Thyroid gland (tissue), 4 donors: ENCODE data around the gene SPEG.

Source experiments
- POLR2A ChIP-seq, 2 donors: fragments of 450-650 bp; IDR thresholded peaks; one replicate each; pipeline ENCODE4 v1.6.1; 2017; ENCODE audit warnings: antibody characterized with exemption in 2 of 2, mild to moderate bottlenecking in 2 of 2, moderate library complexity in 1 of 2
- TF ChIP-seq, protein P1 (sequence below), 6 experiments: fragments of 200-600 bp in 3 of 6; fragments of 450-650 bp in 3 of 6; sonication (generic) in 3 of 6; IDR thresholded peaks; one replicate each; pipeline ENCODE4 v1.5.1; 2016 to 2019; ENCODE audit warnings: antibody characterized with exemption in 6 of 6, mild to moderate bottlenecking in 2 of 6, inconsistent platforms in 1 of 6, moderate library complexity in 1 of 6

DNA sequence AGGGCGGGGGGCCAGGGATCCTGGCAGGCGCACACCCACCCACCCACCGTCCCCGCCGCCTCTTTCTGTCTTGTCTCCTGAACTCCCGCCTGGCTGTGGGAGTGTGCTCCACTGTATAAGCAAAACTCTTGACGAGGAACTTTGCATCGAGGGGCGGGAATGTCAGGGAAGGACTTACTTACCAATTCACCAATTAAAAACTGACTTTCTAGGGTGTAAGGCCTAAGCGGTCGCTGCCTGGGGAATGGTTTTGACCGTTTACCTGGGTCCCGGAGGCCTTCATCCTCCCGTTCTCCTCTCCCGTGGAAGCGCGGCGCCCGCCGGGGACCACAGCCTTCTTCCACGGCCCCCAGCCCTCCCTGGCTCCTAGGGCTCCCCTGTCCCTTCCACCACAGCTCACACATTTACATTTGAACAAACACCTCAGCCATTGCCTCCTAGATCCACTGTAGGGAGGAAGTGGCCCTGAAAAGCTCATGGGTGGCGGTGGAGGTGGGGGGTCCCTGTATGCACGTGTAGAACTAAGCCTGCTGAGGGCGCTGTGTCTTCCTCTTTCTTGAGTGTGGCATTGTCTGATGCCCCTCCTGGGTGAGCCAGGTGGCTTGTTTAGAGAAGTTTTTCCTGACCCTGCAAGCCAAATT lies 88.5 kb downstream of the SPEG start:
- TF ChIP-seq, protein P1, sequence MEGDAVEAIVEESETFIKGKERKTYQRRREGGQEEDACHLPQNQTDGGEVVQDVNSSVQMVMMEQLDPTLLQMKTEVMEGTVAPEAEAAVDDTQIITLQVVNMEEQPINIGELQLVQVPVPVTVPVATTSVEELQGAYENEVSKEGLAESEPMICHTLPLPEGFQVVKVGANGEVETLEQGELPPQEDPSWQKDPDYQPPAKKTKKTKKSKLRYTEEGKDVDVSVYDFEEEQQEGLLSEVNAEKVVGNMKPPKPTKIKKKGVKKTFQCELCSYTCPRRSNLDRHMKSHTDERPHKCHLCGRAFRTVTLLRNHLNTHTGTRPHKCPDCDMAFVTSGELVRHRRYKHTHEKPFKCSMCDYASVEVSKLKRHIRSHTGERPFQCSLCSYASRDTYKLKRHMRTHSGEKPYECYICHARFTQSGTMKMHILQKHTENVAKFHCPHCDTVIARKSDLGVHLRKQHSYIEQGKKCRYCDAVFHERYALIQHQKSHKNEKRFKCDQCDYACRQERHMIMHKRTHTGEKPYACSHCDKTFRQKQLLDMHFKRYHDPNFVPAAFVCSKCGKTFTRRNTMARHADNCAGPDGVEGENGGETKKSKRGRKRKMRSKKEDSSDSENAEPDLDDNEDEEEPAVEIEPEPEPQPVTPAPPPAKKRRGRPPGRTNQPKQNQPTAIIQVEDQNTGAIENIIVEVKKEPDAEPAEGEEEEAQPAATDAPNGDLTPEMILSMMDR (IDR thresholded peaks at IDR 0.05) = no peak
- no peak for TF ChIP-seq POLR2A (IDR thresholded peaks at IDR 0.05)
